HG02678 (cell line): Measurements from ENCODE around the gene GALM.
"Not testable (repeated sequence)": the region's sequence is repeated elsewhere in the genome, so short reads cannot be mapped to it uniquely, and the experiment has no call there.

Experiments
- ATAC-seq: cut with Tn5 transposase; IDR thresholded peaks from one replicate; pipeline ENCODE4 v1.9.1; 2021; ENCODE audit warnings: mild to moderate bottlenecking, moderate library complexity; ENCODE audit not compliant: unreplicated experiment

GALM gene

DNA sequence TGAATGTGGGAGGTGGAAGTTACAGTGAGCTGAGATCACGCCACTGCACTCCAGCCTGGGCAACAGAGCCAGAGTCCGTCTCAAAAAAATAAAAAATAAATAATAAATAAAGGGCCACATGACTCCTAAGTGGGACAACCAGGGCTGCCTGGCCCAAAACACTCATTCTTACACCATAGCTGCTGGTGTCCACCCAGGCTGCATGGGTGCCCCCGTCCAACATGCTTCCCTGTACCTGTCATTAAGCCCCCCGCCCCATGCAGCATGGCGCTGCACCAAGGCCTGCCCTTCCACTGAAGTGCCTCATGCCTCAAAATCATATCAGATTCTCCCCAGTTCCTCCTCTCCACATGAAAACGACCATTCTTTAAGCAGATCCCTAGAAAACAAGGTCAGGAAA, 10.8 kb downstream of the GALM start:
- no peak for ATAC-seq

DNA sequence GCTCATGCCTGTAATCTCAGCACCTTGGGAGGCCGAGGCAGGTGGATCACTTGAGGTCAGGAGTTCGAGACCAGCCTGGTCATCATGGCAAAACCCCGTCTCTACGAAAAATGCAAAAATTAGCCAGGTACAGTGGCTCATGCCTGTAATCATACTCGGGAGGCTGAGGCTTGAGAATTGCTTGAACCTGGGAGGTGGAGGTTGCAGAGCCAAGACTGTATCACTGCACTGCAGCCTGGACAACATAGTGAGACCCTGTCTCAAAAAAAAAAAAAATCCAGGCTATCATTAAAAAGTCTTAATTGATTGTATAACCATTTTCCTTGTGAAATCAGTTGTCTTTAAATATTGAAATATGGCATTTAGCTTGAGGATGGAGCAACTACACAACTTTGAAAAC, 15.0 kb downstream of the GALM start:
- ATAC-seq, result not testable (repeated sequence)

DNA sequence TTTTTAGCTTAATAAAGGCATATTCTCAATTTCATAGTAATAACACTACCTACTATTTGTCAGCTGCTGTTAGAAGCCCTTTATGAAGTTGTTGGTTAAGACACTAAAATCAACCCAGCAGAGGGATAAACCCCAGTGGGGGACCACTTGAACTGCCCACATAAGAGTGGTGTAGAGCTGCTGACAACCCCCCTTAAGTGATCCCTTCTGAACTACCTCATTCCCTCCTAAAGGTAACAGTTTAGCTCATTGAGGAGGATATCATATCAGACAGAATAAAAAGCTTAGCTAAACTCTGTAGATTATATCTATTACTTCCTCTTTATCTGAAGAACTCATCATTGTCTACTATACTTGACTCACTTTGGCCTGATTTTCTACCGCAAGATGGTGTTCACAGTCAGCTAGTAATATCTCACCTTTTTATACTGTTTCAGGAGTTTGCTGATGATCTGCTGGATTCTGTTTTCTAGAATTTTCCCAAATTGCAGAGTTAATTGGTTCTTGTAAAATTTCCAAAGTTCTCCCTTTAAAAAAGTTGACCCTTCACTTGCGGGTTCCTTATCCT, 16.2 kb downstream of the GALM start:
- ATAC-seq, result no peak

DNA sequence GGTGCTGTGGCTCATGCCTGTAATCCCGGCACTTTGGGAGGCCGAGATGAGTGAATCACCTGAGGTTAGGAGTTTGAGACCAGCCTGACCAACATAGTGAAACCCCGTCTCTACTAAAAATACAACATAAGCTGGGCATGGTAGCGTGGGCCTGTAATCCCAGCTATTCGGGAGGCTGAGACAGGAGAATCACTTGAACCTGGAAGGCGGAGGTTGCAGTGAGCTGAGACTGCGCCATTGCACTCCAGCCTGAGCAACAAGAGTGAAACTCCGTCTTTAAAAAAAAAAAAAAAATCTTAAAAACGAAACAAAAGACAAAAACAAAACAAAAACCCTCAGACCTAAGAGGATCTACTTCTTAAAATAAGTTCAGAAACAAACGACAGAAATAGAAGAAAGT, 16.7 kb downstream of the GALM start:
- ATAC-seq, result not testable (repeated sequence)

DNA sequence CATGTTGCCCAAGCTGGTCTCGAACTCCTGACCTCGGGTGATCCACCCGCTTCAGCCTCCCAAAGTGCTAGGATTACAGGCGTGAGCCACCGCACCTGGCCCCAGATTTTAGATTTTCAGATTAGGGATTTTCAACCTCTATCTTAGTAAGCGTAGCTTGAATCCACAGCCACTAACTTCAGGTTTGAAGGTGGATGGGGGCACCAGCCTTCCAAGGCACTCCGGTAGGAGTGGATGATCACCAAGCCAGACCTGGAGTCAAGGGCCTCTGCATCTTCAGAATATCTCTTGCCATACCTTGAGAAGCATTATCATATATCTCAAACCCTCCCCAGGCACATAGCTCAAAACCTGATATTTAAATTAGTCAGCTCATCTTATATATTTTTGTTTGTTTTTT, 17.9 kb downstream of the GALM start:
- ATAC-seq, result no peak

DNA sequence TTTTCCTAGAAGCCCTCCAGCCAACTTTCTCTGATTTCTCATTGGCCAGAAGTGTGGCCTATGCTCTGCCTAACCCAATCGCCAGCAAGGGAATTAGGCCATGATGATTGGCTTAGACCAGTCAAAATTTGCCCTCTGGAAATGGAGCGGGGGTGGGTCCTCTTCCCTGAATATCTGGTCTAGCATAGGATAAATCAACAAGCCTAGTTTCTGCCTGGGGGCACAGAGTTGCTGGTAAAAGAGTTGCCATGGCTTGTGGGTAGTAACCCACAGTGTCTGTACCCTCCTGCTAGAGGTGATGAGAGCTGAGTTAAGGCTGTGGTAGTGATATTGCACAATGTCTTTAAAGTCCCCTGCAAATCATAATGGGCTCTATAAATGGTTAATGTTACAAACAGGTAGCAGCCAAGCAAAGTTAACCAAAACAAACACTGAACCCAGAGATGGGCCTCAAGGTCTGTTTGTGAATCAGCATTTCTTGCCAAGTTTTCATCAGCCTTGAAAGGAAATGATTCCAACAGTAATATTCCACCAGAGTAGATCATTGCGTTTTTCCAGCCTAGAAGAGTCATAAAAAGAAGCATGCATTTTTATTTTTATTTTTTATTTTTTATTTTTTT, 19.3 kb downstream of the GALM start:
- ATAC-seq, result no peak

DNA sequence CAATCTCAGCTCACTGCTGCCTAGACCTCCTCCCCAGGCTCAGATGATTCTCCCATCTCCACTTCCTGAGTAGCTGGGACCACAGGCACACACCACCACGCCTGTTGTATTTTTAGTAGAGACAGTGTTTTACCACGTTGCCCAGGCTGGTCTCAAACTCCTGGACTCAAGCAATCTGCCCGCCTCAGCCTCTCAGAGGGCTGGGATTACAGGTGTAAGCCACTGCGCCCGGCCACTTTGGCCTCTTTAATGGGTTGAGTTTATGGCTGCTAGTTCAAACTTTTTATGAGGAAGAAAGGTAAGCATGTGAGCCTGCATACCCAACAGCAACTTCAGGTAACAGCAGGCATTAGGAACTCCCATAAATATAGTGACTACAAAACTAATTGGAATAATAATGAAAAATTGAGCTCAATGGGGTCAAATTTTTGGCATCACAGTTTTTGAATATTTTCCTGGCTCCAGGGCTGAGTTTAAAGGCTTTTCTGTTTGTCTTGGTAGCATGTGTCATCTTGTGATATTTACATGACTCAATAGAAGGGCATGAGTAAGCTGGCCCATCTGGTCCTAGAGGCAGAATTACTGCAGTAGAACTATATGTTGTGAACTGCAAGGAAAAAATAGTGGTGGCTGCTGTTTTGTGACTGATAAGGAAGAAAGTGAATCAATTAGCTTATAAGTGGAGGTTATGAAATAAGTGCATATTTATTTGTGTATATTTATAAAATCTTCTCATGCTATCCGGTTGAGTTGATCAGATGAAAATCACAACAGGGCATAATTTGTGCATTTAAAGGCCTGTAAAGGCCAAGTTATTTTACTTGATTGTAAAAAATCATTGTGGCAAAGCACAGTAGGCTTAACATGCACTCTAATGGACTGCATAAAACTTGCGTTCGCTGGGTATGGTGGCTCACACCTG, 24.8 kb downstream of the GALM start:
- ATAC-seq, result no peak

DNA sequence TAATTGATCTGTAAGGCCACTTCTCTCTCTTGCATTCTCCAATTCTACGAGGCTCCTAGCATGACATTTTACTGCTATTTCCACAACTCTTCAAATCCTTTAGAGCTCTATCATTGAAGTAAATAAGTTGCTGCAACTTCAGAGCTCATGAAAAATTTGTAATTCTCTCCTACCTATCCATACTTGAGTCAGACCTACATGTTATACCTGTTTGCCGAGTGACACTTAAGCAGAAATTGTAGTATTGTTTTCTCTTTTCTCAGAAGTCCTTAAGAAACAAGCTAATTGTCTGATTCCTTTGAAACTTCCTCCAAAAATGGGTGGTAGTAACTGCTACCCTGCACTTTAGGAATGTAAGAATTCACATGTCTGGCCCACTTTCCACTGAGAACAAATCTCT, 26.1 kb downstream of the GALM start:
- no peak for ATAC-seq

DNA sequence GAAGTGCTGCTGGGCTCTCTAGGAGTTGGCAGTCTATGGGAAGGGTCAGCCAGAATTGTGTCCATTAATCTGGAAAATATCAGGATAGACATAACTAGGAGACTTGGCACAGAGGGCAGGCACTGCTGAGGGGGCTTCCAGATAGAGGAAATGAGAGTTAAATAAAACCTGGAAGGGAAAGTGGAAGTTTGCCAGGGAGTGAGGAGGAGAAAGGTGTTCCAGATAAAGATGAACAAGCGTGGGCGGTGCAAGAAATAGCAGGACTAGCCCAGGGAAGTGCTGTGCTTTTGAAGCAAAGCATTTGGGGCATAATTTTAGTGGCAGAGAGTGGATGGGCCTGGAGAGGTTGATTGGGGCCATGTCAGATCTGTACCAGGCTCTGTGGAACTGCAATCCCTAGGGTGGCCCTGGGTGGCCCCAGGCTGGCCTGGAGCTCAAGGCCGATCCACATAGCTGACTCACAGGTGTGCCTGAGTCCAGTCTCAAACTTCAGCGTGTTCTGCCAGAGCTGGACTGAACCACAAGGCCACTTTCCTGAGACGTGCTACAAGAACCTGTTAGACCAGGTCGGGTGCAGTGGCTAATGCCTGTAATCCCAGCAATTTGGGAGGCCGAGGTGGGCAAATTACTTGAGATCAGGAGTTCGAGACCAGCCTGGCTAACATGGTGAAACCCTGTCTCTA, 26.9 kb downstream of the GALM start:
- ATAC-seq, result no peak

DNA sequence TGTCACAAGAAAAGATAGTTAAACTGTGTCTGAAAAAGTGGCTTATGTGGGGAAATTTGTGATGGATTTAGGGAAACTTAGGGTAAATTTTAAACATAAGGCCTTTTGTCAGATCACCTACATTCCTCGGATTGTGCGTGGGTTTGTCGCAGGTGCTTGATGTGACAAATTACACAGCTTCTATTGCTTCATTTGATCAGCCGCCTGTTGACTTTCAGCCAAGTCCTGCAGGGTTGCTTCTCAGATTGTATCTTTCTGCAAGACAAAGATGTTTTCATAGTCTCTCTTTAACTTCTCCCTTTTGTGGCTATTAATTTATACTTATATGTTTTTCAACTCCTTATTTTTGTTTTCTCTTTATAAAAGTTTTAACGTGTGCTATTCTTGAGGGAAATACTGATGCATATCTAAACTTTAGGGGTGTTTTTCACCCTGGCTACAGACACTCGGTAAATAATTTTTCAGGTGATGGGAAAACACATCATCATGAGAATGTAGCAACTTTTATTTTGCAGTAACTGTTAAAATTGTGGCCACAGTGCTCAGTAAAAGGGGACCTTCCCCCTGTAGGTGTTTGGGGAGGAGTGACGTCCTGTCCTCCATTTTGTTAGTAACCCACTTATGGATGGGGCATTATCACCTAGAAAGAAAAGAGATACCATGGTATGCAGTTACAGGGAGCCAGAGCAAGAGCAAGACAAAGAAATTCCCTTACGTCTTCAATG, 31.4 kb downstream of the GALM start:
- ATAC-seq, result no peak

DNA sequence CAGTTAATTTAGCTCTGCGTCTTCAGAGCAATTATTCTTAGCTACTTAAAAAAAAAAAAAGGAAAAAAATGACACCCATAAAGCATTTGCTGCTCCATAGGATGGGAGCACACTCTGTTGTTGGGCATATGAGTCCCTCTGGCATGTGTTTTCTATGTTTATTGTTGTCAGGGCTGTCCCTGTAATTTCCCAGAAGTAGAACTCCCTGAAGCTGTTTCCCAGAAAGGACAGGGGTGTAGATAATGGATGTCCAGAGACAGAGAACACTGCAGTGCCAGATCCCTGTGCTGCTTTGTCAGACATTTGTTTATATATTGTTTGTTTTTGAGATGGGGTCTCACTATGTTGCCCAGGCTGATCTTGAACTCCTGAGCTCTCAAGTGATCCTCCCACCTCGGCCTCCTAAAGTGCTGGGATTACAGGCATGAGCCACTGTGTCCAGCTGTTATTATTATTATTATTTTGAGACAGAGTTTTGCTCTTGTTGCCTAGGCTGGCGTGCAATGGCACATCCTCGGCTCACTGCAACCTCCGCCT, 32.6 kb downstream of the GALM start:
- ATAC-seq, result no peak

DNA sequence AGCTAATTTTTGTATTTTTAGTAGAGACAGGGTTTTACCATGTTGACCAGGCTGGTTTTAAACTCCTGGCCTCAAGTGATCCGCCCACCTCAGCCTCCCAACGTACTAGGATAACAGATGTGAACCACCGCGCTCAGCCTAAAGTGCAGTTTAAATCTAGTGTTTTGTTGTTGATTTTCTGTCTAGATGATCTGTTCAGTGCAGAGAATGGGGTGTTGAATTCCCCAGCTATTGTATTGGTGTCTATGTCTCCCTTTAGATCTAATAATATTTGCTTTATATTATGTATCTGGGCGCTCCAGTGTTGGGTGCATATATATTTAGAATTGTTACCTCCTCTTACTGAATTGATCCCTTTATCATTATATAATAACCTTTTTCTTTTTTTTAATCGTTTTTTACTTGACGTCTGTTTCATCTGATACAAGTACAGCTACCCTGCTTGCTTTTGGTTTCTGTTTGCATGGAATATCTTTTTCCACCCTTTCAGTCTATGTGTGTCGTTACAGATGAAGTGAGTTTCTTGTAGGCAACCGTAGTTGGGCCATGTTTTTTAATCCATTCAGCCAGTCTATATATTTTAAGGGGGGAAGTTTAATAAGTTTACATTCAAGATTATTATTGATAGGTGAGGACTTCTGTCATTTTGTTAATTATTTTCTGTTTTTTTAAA, 34.3 kb downstream of the GALM start:
- ATAC-seq, result no peak

DNA sequence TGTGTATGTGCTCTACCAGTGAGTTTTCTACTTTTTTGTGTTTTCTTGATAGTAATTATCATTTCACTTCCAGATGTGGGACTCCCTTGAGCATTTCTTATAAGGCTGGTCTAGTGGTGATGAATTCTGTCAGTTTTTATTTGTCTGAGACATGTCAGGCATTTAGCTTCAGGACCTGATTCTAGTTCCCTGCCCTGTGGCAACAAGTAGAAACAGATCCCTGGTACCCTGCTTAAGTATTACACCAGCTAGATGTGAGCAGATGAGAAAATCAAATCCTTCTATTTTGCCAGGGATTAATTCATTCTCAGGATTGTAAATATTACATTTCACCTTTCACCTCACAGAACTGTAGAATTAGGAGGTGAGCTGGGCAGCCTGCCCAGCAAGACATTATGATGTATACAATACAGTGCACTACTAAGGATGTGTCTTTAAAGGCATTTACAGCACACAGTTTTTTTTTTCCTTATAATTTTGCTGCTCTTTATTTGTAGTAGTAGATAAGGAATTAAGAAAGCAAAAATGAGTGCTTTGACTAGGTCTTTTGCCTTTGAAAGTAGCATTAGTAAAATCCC, 35.1 kb downstream of the GALM start:
- no peak for ATAC-seq

DNA sequence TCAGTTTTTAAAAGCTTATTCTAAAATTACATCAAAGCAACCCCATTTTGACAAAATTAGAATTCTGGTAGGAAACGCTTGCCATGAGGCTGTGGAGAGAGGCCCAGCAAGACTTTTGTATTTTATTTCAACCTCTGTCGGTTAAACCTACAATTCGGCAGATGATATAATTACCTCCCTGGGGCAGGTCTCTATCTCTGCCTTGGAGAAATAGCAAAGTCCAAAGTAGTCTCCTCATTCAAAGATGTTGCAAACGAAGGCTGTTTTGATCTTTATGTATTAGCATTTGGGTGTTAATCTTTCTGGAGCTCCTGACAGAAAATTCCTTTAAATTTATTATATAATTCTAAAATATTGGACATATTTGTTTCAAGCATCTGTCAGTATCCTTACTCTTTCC, 35.6 kb downstream of the GALM start:
- ATAC-seq, result no peak

DNA sequence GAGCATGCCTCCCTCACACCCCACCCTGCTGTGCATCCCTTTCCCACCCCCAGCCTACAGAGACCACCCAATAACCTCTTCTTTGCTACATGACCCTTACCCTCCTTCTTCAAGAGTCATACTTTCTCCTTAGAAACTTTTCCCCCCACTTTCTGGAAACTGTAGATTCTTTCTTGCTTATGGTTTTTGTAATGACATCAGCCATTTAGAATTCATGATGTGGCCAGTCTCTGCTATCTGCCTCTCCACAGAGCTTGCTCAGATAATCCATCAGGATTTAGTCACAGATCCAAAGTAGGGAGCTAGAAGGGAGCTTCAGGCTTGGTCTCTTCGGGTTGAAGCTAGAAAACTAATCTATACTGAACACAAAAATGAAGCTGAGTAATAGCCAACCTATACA, 36.5 kb downstream of the GALM start:
- no peak for ATAC-seq

DNA sequence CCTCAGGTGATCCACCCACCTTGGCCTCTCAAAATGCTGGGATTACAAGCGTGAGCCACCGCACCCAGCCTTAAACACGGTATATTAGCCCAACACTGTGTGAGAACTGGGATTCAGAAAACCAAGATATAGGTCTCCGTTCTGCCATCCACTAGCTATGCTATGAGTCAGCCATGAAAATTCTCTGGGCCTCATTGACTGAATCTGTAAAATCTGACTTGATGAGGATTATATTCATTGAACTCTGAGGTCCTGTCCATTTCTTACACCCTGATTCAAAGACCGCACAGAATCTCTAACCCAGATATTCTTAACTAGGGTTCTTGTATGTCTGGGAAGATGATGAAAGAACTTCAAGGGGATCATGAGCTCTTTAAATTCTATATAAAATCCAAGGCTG, 37.4 kb downstream of the GALM start:
- not testable (repeated sequence) for ATAC-seq

DNA sequence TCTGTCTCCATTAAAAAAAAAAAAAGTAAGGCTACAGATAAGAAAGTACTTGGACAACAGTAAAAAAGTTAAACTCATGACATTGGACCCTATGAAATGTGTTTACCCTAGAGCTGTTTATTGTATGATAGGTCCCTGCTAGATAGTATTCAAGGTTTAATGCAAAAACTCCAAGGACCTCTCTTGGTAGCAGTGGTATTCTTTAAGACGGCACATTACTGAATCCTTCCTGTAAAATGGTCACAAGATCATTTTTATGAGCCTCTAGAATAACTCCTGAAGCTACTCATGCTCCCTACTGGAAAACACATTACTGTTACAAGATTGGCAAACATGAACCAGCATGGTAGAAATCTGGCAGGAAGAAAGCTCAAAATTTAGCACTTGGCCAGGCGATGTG, 38.8 kb downstream of the GALM start:
- no peak for ATAC-seq

DNA sequence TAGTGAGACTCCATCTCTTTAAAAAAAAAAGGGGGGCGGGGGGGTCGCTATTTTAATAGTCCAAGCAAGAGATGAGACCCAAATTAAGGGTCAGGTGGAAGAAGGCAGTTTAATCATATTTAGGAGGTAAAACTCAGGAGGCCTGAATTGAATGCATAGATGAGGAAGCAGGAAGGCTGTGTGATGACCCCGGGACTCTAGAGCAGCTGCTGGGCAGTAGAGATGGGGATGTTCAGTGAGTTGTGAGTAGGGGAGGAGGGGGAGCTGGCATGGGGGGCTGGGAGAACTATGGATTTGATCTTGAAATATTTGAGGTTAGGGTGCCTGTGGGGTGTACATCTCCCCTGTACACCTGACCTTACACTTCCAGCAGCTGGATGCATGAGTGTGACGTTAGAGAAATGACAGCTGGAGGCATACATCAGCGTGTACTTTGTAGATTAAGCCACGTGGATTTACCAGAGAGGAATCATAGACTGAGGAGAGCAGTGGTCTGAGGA, 41.0 kb downstream of the GALM start:
- ATAC-seq, result no peak

DNA sequence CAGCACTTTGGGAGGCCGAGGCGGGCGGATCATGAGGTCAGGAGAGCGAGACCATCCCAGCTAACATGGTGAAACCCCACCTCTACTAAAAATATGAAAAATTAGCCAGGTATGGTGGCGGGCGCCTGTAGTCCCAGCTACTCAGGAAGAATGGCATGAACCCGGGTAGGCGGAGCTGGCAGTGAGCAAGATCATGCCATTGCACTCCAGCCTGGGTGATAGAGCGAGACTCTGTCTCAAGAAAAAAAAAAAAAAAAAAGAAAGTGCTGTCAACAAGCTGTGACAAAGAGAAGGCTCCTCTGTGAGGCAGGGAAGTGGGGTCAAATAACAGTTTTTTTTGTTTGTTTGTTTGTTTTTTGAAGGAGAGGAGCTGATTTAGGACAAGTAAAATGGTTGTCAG, 42.6 kb downstream of the GALM start:
- not testable (repeated sequence) for ATAC-seq
